ENCODE measurements around the gene CTSO.
"Not testable (repeated sequence)": the region's sequence is repeated elsewhere in the genome, so short reads cannot be mapped to it uniquely, and the experiment has no call there.

Gene CTSO

GRCh38 chr4:155904331-155904730 is 49.3 kb downstream of the CTSO start:
- no peak for FAIRE-seq

- FAIRE-seq = no peak
These were observed 50.2 kb downstream of the CTSO start, which contains the start of gene TDO2 for GRCh38 chr4:155903453-155903852. Gene TDO2 (plus strand): TSS chr4:155903696. CDS start chr4:155903759, 63 bp downstream.

- FAIRE-seq = no peak
These were observed 52.7 kb downstream of the CTSO start for GRCh38 chr4:155901013-155901412.

- no peak for FAIRE-seq
These were observed 53.3 kb downstream of the CTSO start for GRCh38 chr4:155900381-155900780.

- no peak for FAIRE-seq
These were observed 53.8 kb downstream of the CTSO start for GRCh38 chr4:155899891-155900290.

GRCh38 chr4:155898371-155898770 is 55.3 kb downstream of the CTSO start:
- FAIRE-seq = not testable (repeated sequence)

GRCh38 chr4:155891058-155891457 is 62.6 kb downstream of the CTSO start:
- FAIRE-seq = no peak

GRCh38 chr4:155889946-155890345 is 63.7 kb downstream of the CTSO start:
- no peak for FAIRE-seq

GRCh38 chr4:155889031-155889793 is 64.5 kb downstream of the CTSO start:
- no peak for FAIRE-seq

GRCh38 chr4:155887847-155888570 is 65.7 kb downstream of the CTSO start:
- no peak for FAIRE-seq

- no peak for FAIRE-seq
These were observed 66.6 kb downstream of the CTSO start for GRCh38 chr4:155887045-155887444.

- no peak for FAIRE-seq
These were observed 68.0 kb downstream of the CTSO start for GRCh38 chr4:155885666-155886065.

GRCh38 chr4:155883895-155884294 is 69.8 kb downstream of the CTSO start:
- no peak for FAIRE-seq

GRCh38 chr4:155881555-155881954 is 72.1 kb downstream of the CTSO start:
- FAIRE-seq = no peak

GRCh38 chr4:155879767-155880166 is 73.9 kb downstream of the CTSO start:
- FAIRE-seq = no peak

- FAIRE-seq = no peak
These were observed 75.1 kb downstream of the CTSO start for GRCh38 chr4:155878611-155879010.

GRCh38 chr4:155877971-155878370 is 75.7 kb downstream of the CTSO start:
- FAIRE-seq = no peak

GRCh38 chr4:155875878-155876277 is 77.8 kb downstream of the CTSO start:
- no peak for FAIRE-seq
